Erythroblast (primary cell): ENCODE data around the gene SERTAD2.

ENCODE experiments used
- GATA1 ChIP-seq: IDR thresholded peaks from 2 replicates; pipeline ENCODE4 v1.6.1; 2011; ENCODE audit warnings: low read depth, mild to moderate bottlenecking, control low read depth, low read length, moderate library complexity
- POLR2A ChIP-seq: IDR thresholded peaks from 2 replicates; pipeline ENCODE4 v1.6.1; 2011; ENCODE audit warnings: mild to moderate bottlenecking, low read length

DNA sequence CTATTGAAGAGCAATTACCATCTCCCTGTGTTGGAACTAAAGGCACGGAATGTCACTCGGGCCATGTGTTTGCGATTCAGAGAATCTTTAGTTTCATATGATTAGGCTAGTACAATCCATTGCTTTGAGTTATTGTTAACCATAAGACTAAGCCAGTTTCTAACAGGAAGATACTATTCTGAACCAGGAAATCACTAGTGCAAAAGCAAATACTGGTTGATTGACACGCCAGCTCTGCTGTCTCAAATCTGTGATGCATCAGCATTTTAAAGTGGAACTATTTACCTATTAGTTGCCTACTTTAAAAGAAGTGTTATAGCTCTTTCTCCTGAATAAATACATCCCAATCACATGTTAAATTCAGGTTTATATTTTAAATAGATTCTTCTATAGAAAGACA is 67.7 kb downstream of the SERTAD2 start:
- TF ChIP-seq POLR2A: no peak
- no peak for TF ChIP-seq GATA1
